ENCODE results near the gene NPHP3. TPM values are rescaled to one million over a fixed set of nuclear protein-coding genes. Genes with fewer than 3 reads are reported as not detected.

The NPHP3 gene
- total RNA-seq, 8 experiments from 2014 or later, result 8.2 to 42.9 (median 16.7) TPM

- in situ Hi-C loops (cut with MboI; ENCODE audit: low pct_unique_long_range_greater_than_20kb in 2 of 9, low sequenced_read_pairs in 9 of 9, unreplicated experiment in 9 of 9), result loop anchor here in 3 of 9 experiments (10.0 to 25.0 kb wide), 3 partner anchors 662 to 914 kb away; partner anchors contain the start of gene CDV3 (in 1 of the 3)
- peak overlapping the region; percentile 61 to 69 for H3K27ac ChIP-seq
- 0 to 100% (median 29%) methylated on average over 1 to 13 of the region's 19 CpGs for WGBS, 10 experiments
- H3K4me1 ChIP-seq (replicated peaks in 1 of 2), result peaks cover 14% of the 10 kb centered on the region in 2 donors
- peak overlapping the region; percentile 52 to 63 (median 56) for H3K4me3 ChIP-seq
- ATAC-seq (replicated peaks in 6 of 8), result no peak
These were observed 1.1 kb upstream of the NPHP3 start for GRCh38 chr3:132723024-132723950.

- in situ Hi-C loops (cut with MboI; ENCODE audit: low pct_unique_long_range_greater_than_20kb in 2 of 9, low sequenced_read_pairs in 9 of 9, unreplicated experiment in 9 of 9), result loop anchor here in 3 of 9 experiments (10.0 to 25.0 kb wide), 3 partner anchors 663 to 916 kb away; partner anchors contain the start of gene CDV3 (in 1 of the 3)
- peaks cover 14% of the 10 kb centered on the region in 2 donors for H3K4me1 ChIP-seq (replicated peaks in 1 of 2)
- peak overlapping the region; percentile 51 to 99 (median 97) for H3K4me3 ChIP-seq
- peak in 7 of 8 experiments; percentile 44 to 60 (median 49) for ATAC-seq (replicated peaks in 6 of 8)
- H3K27ac ChIP-seq, result peak overlapping the region; percentile 76 to 89
- WGBS, 10 experiments, result 0 to 10% (median 1%) methylated on average over 2 to 12 of the region's 47 CpGs; no CpG with 5 or more reads in 4 of the 10 experiments
These were observed 587 bp downstream of the NPHP3 start for GRCh38 chr3:132721479-132722164.

- in situ Hi-C loops (cut with MboI; ENCODE audit: low pct_unique_long_range_greater_than_20kb in 2 of 9, low sequenced_read_pairs in 9 of 9, unreplicated experiment in 9 of 9), result loop anchor here in 3 of 9 experiments (10.0 to 25.0 kb wide), 3 partner anchors 665 to 917 kb away; partner anchors contain the start of gene CDV3 (in 1 of the 3)
- no peak overlapping the region for H3K4me3 ChIP-seq
- H3K4me1 ChIP-seq (replicated peaks in 1 of 2), result peaks cover 14% of the 10 kb centered on the region in 2 donors
- ATAC-seq (replicated peaks in 6 of 8), result no peak
- 13 to 90% (median 67%) methylated on average over 2 to 6 of the region's 6 CpGs for WGBS, 10 experiments
- no peak overlapping the region for H3K27ac ChIP-seq
These were observed 2.0 kb downstream of the NPHP3 start for GRCh38 chr3:132720228-132720627.

GRCh38 chr3:132716372-132716771 is 5.8 kb downstream of the NPHP3 start:
- in situ Hi-C loops (cut with MboI; ENCODE audit: low pct_unique_long_range_greater_than_20kb in 2 of 9, low sequenced_read_pairs in 9 of 9, unreplicated experiment in 9 of 9), result loop anchor here in 1 of 9 experiments (25.0 kb wide), 1 partner anchor 921 kb away; no protein-coding TSS in a partner anchor
- no peak overlapping the region for H3K27ac ChIP-seq
- ATAC-seq (replicated peaks in 6 of 8), result no peak
- H3K4me1 ChIP-seq (replicated peaks in 1 of 2), result peaks cover 8% of the 10 kb centered on the region in 2 donors
- no peak overlapping the region for H3K4me3 ChIP-seq

GRCh38 chr3:132713977-132714727 is 8.1 kb downstream of the NPHP3 start:
- Histone ChIP-seq H3K4me3 (no peak overlapping the region), H3K27ac (no peak overlapping the region), H3K4me1 (replicated peaks in 1 of 2) (no peaks in the 10 kb centered on the region)
- 83 to 100% (median 93%) methylated on average over 2 to 5 of the region's 5 CpGs for WGBS, 10 experiments
- ATAC-seq (replicated peaks in 6 of 8), result peak in 1 of 8 experiments; percentile 45
- in situ Hi-C loops (cut with MboI; ENCODE audit: low pct_unique_long_range_greater_than_20kb in 2 of 9, low sequenced_read_pairs in 9 of 9, unreplicated experiment in 9 of 9), result loop anchor here in 1 of 9 experiments (25.0 kb wide), 1 partner anchor 923 kb away; no protein-coding TSS in a partner anchor

- in situ Hi-C loops (cut with MboI; ENCODE audit: low pct_unique_long_range_greater_than_20kb in 2 of 9, low sequenced_read_pairs in 9 of 9, unreplicated experiment in 9 of 9), result loop anchor here in 1 of 9 experiments (25.0 kb wide), 1 partner anchor 927 kb away; no protein-coding TSS in a partner anchor
- Histone ChIP-seq H3K27ac (no peak overlapping the region), H3K4me3 (no peak overlapping the region), H3K4me1 (replicated peaks in 1 of 2) (no peaks in the 10 kb centered on the region)
- ATAC-seq (replicated peaks in 6 of 8), result no peak
- 83 to 100% (median 95%) methylated on average over 1 to 6 of the region's 6 CpGs for WGBS, 10 experiments
These were observed 11.9 kb downstream of the NPHP3 start for GRCh38 chr3:132710311-132710710.

GRCh38 chr3:132709761-132710160 is 12.4 kb downstream of the NPHP3 start:
- Histone ChIP-seq H3K27ac (no peak overlapping the region), H3K4me1 (replicated peaks in 1 of 2) (no peaks in the 10 kb centered on the region), H3K4me3 (no peak overlapping the region)
- no peak for ATAC-seq (replicated peaks in 6 of 8)
- 79 to 100% (median 93%) methylated on average over 2 to 5 of the region's 5 CpGs for WGBS, 10 experiments
- in situ Hi-C loops (cut with MboI; ENCODE audit: low pct_unique_long_range_greater_than_20kb in 2 of 9, low sequenced_read_pairs in 9 of 9, unreplicated experiment in 9 of 9), result loop anchor here in 1 of 9 experiments (25.0 kb wide), 1 partner anchor 928 kb away; no protein-coding TSS in a partner anchor

GRCh38 chr3:132703733-132704132 is 18.5 kb downstream of the NPHP3 start:
- no peaks in the 10 kb centered on the region for H3K4me1 ChIP-seq (replicated peaks in 1 of 2)
- in situ Hi-C loops (cut with MboI; ENCODE audit: low pct_unique_long_range_greater_than_20kb in 2 of 9, low sequenced_read_pairs in 9 of 9, unreplicated experiment in 9 of 9), result loop anchor here in 1 of 9 experiments (25.0 kb wide), 1 partner anchor 934 kb away; no protein-coding TSS in a partner anchor
- no peak overlapping the region for H3K27ac ChIP-seq
- WGBS, 10 experiments, result 83 to 100% (median 100%) methylated on average over 1 to 2 of the region's 2 CpGs; no CpG with 5 or more reads in 3 of the 10 experiments
- H3K4me3 ChIP-seq, result no peak overlapping the region
- no peak for ATAC-seq (replicated peaks in 6 of 8)

GRCh38 chr3:132695422-132695821 is 26.8 kb downstream of the NPHP3 start:
- no peak for ATAC-seq (replicated peaks in 6 of 8)
- H3K4me3 ChIP-seq, result no peak overlapping the region
- WGBS, 10 experiments, result 67 to 100% methylated on average over 1 of the region's 1 CpG; no CpG with 5 or more reads in 8 of the 10 experiments
- no peak overlapping the region for H3K27ac ChIP-seq
- H3K4me1 ChIP-seq (replicated peaks in 1 of 2), result no peaks in the 10 kb centered on the region
- in situ Hi-C loops (cut with MboI; ENCODE audit: low pct_unique_long_range_greater_than_20kb in 2 of 9, low sequenced_read_pairs in 9 of 9, unreplicated experiment in 9 of 9), result no loop called here

GRCh38 chr3:132694991-132695390 is 27.2 kb downstream of the NPHP3 start:
- in situ Hi-C loops (cut with MboI; ENCODE audit: low pct_unique_long_range_greater_than_20kb in 2 of 9, low sequenced_read_pairs in 9 of 9, unreplicated experiment in 9 of 9), result no loop called here
- Histone ChIP-seq H3K4me3 (no peak overlapping the region), H3K27ac (no peak overlapping the region), H3K4me1 (replicated peaks in 1 of 2) (no peaks in the 10 kb centered on the region)
- WGBS, 10 experiments, result 15 to 94% (median 67%) methylated on average over 1 to 4 of the region's 4 CpGs; no CpG with 5 or more reads in 1 of the 10 experiments
- peak in 1 of 8 experiments; percentile 66 for ATAC-seq (replicated peaks in 6 of 8)

GRCh38 chr3:132690040-132690439 is 32.2 kb downstream of the NPHP3 start:
- Histone ChIP-seq H3K4me1 (replicated peaks in 1 of 2) (no peaks in the 10 kb centered on the region), H3K27ac (no peak overlapping the region), H3K4me3 (no peak overlapping the region)
- no peak for ATAC-seq (replicated peaks in 6 of 8)
- WGBS, 10 experiments, result 88 to 100% (median 100%) methylated on average over 1 to 4 of the region's 4 CpGs
- in situ Hi-C loops (cut with MboI; ENCODE audit: low pct_unique_long_range_greater_than_20kb in 2 of 9, low sequenced_read_pairs in 9 of 9, unreplicated experiment in 9 of 9), result no loop called here

GRCh38 chr3:132682201-132682600 is 40.0 kb downstream of the NPHP3 start:
- Histone ChIP-seq H3K27ac (no peak overlapping the region), H3K4me1 (replicated peaks in 1 of 2) (no peaks in the 10 kb centered on the region), H3K4me3 (no peak overlapping the region)
- no peak for ATAC-seq (replicated peaks in 6 of 8)
- in situ Hi-C loops (cut with MboI; ENCODE audit: low pct_unique_long_range_greater_than_20kb in 2 of 9, low sequenced_read_pairs in 9 of 9, unreplicated experiment in 9 of 9), result no loop called here
